Mucosa of gallbladder (tissue), 1 donor: ENCODE results near the gene B9D1. TPM values are rescaled to one million over a fixed set of nuclear protein-coding genes. Genes with fewer than 3 reads are reported as not detected.

Source experiments
- DNase-seq: peaks from one replicate; pipeline ENCODE4 v3.0.0-alpha.2; 2020; ENCODE audit warnings: low spot score
- total RNA-seq: library from RNA; stranded (reverse); gene quantifications from one replicate; pipeline ENCODE4 v1.2.1, GENCODE V29; 2021
- donor health status: DM: no; HTN: no; CAD: no.

B9D1 gene
- total RNA-seq, 1 donor from 2014 or later, result 25.3 TPM

GRCh38 chr17:19304209-19304608, 58.3 kb downstream of the B9D1 start:
- peak; percentile 74 for DNase-seq

GRCh38 chr17:19303367-19303776, 59.2 kb downstream of the B9D1 start:
- no peak for DNase-seq

- DNase-seq, result no peak
These were observed 59.7 kb downstream of the B9D1 start for GRCh38 chr17:19302791-19303331.

- DNase-seq, result no peak
These were observed 60.5 kb downstream of the B9D1 start for GRCh38 chr17:19301973-19302372.

- no peak for DNase-seq
These were observed 61.1 kb downstream of the B9D1 start for GRCh38 chr17:19301274-19301951.

GRCh38 chr17:19299866-19300265, 62.7 kb downstream of the B9D1 start:
- no peak for DNase-seq

- no peak for DNase-seq
These were observed 63.2 kb downstream of the B9D1 start for GRCh38 chr17:19299214-19299747.

GRCh38 chr17:19298569-19299213, 63.8 kb downstream of the B9D1 start:
- DNase-seq, result no peak

GRCh38 chr17:19296786-19297778, 65.4 kb downstream of the B9D1 start:
- DNase-seq, result no peak

GRCh38 chr17:19295473-19296135, 66.9 kb downstream of the B9D1 start:
- no peak for DNase-seq

GRCh38 chr17:19294443-19294842, 68.1 kb downstream of the B9D1 start:
- DNase-seq, result no peak

Other genes with a start within 250 kb of the B9D1 start
- 9.2 TPM for gene GRAPL, start 235.1 kb downstream of the B9D1 start, total RNA-seq
- 47.0 TPM for gene EPN2, start 125.4 kb downstream of the B9D1 start, total RNA-seq
- 23.0 TPM for gene MAPK7, start 15.8 kb upstream of the B9D1 start, total RNA-seq
- gene MFAP4, start 24.5 kb upstream of the B9D1 start, total RNA-seq, result 303 TPM
- 7.3 TPM for gene RNF112, start 48.5 kb upstream of the B9D1 start, total RNA-seq
- 15.4 TPM for gene SLC47A1, start 171.1 kb upstream of the B9D1 start, total RNA-seq